H9 (cell line): Measurements from ENCODE around the gene SUPT20H. TPM values are rescaled to one million over a fixed set of nuclear protein-coding genes. Genes with fewer than 3 reads are reported as not detected.

Source experiments
- DNase-seq: peaks from one replicate; pipeline ENCODE4 v3.0.0-alpha.2; 2017
- H2AFZ ChIP-seq: one replicate; pipeline ENCODE4 v1.6.1; 2013; ENCODE audit warnings: mild to moderate bottlenecking, low read length, control low read depth, moderate library complexity
- H2AK5ac ChIP-seq: 2 replicates; pipeline ENCODE4 v1.6.1; 2013; ENCODE audit warnings: low read length, control low read depth, mixed read lengths; ENCODE audit not compliant: insufficient read length
- H2BK120ac ChIP-seq: one replicate; pipeline ENCODE4 v1.6.1; 2013; ENCODE audit warnings: low read depth, mild to moderate bottlenecking, low read length, control low read depth, inconsistent platforms; ENCODE audit not compliant: poor library complexity, severe bottlenecking
- H2BK12ac ChIP-seq: 2 replicates; pipeline ENCODE4 v1.6.1; 2013; ENCODE audit warnings: low read length, control low read depth, mixed read lengths, low read depth; ENCODE audit not compliant: insufficient read length
- H2BK15ac ChIP-seq: 2 replicates; pipeline ENCODE4 v1.6.1; 2013; ENCODE audit warnings: low read depth, low read length, control low read depth
- H2BK20ac ChIP-seq: one replicate; pipeline ENCODE4 v1.6.1; 2013; ENCODE audit warnings: low read depth, mild to moderate bottlenecking, low read length, control low read depth, inconsistent platforms; ENCODE audit not compliant: poor library complexity, severe bottlenecking
- H2BK5ac ChIP-seq: 2 replicates; pipeline ENCODE4 v1.6.1; 2013; ENCODE audit warnings: low read length, control low read depth, mixed read lengths; ENCODE audit not compliant: insufficient read length
- H3K14ac ChIP-seq: 2 replicates; pipeline ENCODE4 v1.6.1; 2013; ENCODE audit warnings: low read length, control low read depth; ENCODE audit not compliant: insufficient read depth
- H3K18ac ChIP-seq: 2 replicates; pipeline ENCODE4 v1.6.1; 2013; ENCODE audit warnings: low read depth, mild to moderate bottlenecking, mixed read lengths, low read length, control low read depth; ENCODE audit not compliant: insufficient read length
- H3K23ac ChIP-seq: 2 replicates; pipeline ENCODE4 v1.6.1; 2013; ENCODE audit warnings: low read length, control low read depth, mixed read lengths, low read depth; ENCODE audit not compliant: insufficient read length
- H3K23me2 ChIP-seq: 2 replicates; pipeline ENCODE4 v1.6.1; 2013; ENCODE audit warnings: low read depth, mild to moderate bottlenecking, mixed read lengths, low read length, control low read depth; ENCODE audit not compliant: insufficient read length, poor library complexity, severe bottlenecking
- H3K27ac ChIP-seq: 2 replicates; pipeline ENCODE4 v1.5.1; 2013; ENCODE audit warnings: low read length, control low read depth, mixed read lengths, low read depth; ENCODE audit not compliant: insufficient read length
- H3K27me3 ChIP-seq: 2 replicates; pipeline ENCODE4 v1.6.1; 2013; ENCODE audit warnings: low read length, control low read depth, inconsistent platforms; ENCODE audit not compliant: insufficient read depth
- H3K4ac ChIP-seq: 2 replicates; pipeline ENCODE4 v1.6.1; 2013; ENCODE audit warnings: low read depth, mild to moderate bottlenecking, control low read depth, inconsistent platforms, low read length, moderate library complexity
- H3K4me1 ChIP-seq: 2 replicates; pipeline ENCODE4 v1.6.1; 2013; ENCODE audit warnings: low read length, control low read depth, inconsistent platforms; ENCODE audit not compliant: insufficient read depth
- H3K4me2 ChIP-seq: 2 replicates; pipeline ENCODE4 v1.6.1; 2013; ENCODE audit warnings: low read length, control low read depth, mixed read lengths; ENCODE audit not compliant: insufficient read length, insufficient read depth
- H3K56ac ChIP-seq: 2 replicates; pipeline ENCODE4 v1.6.1; 2013; ENCODE audit warnings: low read depth, mild to moderate bottlenecking, mixed read lengths, low read length, control low read depth; ENCODE audit not compliant: insufficient read length
- H3K79me1 ChIP-seq: 2 replicates; pipeline ENCODE4 v1.6.1; 2013; ENCODE audit warnings: low read depth, mild to moderate bottlenecking, moderate library complexity, low read length, control low read depth, inconsistent platforms; ENCODE audit not compliant: insufficient read depth, poor library complexity, severe bottlenecking
- H3K79me2 ChIP-seq: 2 replicates; pipeline ENCODE4 v1.6.1; 2013; ENCODE audit warnings: low read length, control low read depth, inconsistent platforms; ENCODE audit not compliant: insufficient read depth
- H3K9ac ChIP-seq: 2 replicates; pipeline ENCODE4 v1.6.1; 2013; ENCODE audit warnings: low read length, control low read depth, mixed read lengths; ENCODE audit not compliant: insufficient read length; ENCODE audit errors: extremely low read depth
- H3K9me3 ChIP-seq: one replicate; pipeline ENCODE4 v1.6.1; 2013; ENCODE audit warnings: low read depth, low read length, inconsistent platforms; ENCODE audit not compliant: control insufficient read depth
- H3T11ph ChIP-seq: one replicate; pipeline ENCODE4 v1.6.1; 2013; ENCODE audit warnings: mild to moderate bottlenecking, low read length, control low read depth, inconsistent platforms
- H4K20me1 ChIP-seq: one replicate; pipeline ENCODE4 v1.6.1; 2013; ENCODE audit not compliant: control insufficient read depth, insufficient read length, insufficient read depth
- H4K5ac ChIP-seq: 2 replicates; pipeline ENCODE4 v1.6.1; 2013; ENCODE audit warnings: low read depth, mild to moderate bottlenecking, mixed read lengths, low read length, control low read depth; ENCODE audit not compliant: insufficient read length
- H4K8ac ChIP-seq: replicated peaks from 2 replicates; pipeline ENCODE4 v1.6.1; 2013; ENCODE audit warnings: low read length, control low read depth, mixed read lengths, low read depth; ENCODE audit not compliant: insufficient read length
- H4K91ac ChIP-seq: 2 replicates; pipeline ENCODE4 v1.6.1; 2013; ENCODE audit warnings: low read depth, mild to moderate bottlenecking, moderate library complexity, mixed read lengths, low read length, control low read depth; ENCODE audit not compliant: insufficient read length
- H3K27ac Mint-ChIP-seq, 3 experiments: 2 replicates in 2 of 3; 3 replicates in 1 of 3; pipeline ENCODE4 v1.8.0; 2020 to 2021; ENCODE audit warnings: mixed read lengths in 3 of 3, mild to moderate bottlenecking in 1 of 3, moderate library complexity in 1 of 3
- H3K27me3 Mint-ChIP-seq: 2 replicates; pipeline ENCODE4 v1.8.0; 2021; ENCODE audit warnings: low read depth, mild to moderate bottlenecking, moderate library complexity, mixed read lengths
- H3K36me3 Mint-ChIP-seq, 3 experiments: 2 replicates in 2 of 3; 3 replicates in 1 of 3; pipeline ENCODE4 v1.8.0; 2020 to 2021; ENCODE audit warnings: low read depth in 3 of 3, mixed read lengths in 3 of 3; ENCODE audit not compliant: insufficient read depth in 1 of 3
- H3K4me1 Mint-ChIP-seq, 2 experiments: 2 replicates each; pipeline ENCODE4 v1.8.0; 2020; ENCODE audit warnings: mixed read lengths in 2 of 2
- H3K4me3 Mint-ChIP-seq, 2 experiments: 2 replicates in 1 of 2; 3 replicates in 1 of 2; pipeline ENCODE4 v1.8.0; 2020 to 2021; ENCODE audit warnings: mild to moderate bottlenecking in 2 of 2, mixed read lengths in 2 of 2, moderate library complexity in 1 of 2
- H3K9me3 Mint-ChIP-seq, 2 experiments: 2 replicates in 1 of 2; 3 replicates in 1 of 2; pipeline ENCODE4 v1.8.0; 2020; ENCODE audit warnings: mild to moderate bottlenecking in 2 of 2, mixed read lengths in 2 of 2, moderate library complexity in 1 of 2
- WGBS: extraction: QIAGEN DNeasy Blood & Tissue Kit; methylation state at CpG from one replicate; pipeline ENCODE4 v1.1.7; 2013; ENCODE audit warnings: missing lambda C conversion rate, low lambda C conversion rate, mixed read lengths; ENCODE audit not compliant: insufficient read length; ENCODE audit errors: extremely low coverage; 5-methylcytosine and 5-hydroxymethylcytosine counted together
- total RNA-seq: library from RNA; stranded (reverse); gene quantifications from 2 replicates; pipeline ENCODE4 v1.2.1, GENCODE V29; 2021
- TF ChIP-seq, protein P1 (sequence below): fragments of 200-600 bp; sonication (generic); conservative IDR thresholded peaks from 3 replicates; pipeline ENCODE4 v1.8.0; 2021; ENCODE audit warnings: antibody characterized with exemption, mild to moderate bottlenecking

SUPT20H gene
- total RNA-seq, 1 experiment from 2014 or later: 59.5 TPM

DNA sequence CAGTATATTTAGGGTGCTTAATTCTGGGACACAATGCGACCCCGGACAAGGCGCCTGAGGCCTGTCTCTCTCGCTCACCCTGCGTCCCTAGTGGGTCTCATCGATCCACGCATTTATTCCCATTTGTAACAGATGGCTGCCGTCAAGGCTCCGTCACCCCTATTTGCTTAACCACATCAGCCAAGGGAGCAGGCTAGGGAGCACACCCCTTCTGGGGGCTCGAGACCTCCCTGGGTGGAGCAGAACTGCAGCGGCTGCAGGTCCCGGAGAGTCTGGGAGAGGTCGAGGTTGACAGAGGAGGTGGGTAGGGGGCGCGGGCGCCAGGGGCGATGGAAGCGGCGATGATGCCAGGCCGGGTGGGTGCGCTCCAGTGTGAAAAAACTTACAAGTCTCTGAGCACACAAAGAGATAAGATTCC is 60.9 kb downstream of the SUPT20H start:
- no peak overlapping the region for H4K91ac ChIP-seq
- H3T11ph ChIP-seq: no peak overlapping the region
- no peak overlapping the region for H2AK5ac ChIP-seq
- no peak overlapping the region for H4K8ac ChIP-seq
- H3K4me2 ChIP-seq: peak overlapping the region; percentile 97
- H2BK120ac ChIP-seq: no peak overlapping the region
- H3K27ac ChIP-seq: no peak overlapping the region
- DNase-seq: peak; percentile 34
- peaks cover 6 to 28% (median 26%) of the 10 kb centered on the region in 3 experiments; a peak in 6 of 7 replicates for H3K36me3 Mint-ChIP-seq
- TF ChIP-seq, protein P1, sequence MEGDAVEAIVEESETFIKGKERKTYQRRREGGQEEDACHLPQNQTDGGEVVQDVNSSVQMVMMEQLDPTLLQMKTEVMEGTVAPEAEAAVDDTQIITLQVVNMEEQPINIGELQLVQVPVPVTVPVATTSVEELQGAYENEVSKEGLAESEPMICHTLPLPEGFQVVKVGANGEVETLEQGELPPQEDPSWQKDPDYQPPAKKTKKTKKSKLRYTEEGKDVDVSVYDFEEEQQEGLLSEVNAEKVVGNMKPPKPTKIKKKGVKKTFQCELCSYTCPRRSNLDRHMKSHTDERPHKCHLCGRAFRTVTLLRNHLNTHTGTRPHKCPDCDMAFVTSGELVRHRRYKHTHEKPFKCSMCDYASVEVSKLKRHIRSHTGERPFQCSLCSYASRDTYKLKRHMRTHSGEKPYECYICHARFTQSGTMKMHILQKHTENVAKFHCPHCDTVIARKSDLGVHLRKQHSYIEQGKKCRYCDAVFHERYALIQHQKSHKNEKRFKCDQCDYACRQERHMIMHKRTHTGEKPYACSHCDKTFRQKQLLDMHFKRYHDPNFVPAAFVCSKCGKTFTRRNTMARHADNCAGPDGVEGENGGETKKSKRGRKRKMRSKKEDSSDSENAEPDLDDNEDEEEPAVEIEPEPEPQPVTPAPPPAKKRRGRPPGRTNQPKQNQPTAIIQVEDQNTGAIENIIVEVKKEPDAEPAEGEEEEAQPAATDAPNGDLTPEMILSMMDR: no peak
- H3K14ac ChIP-seq: no peak overlapping the region
- no peak overlapping the region for H2BK15ac ChIP-seq
- H3K79me2 ChIP-seq: peaks cover 9% of the 10 kb centered on the region; the same call in 1 of the 2 replicates
- no peak overlapping the region for H3K56ac ChIP-seq
- no peak overlapping the region for H2BK5ac ChIP-seq
- no peak overlapping the region for H2AFZ ChIP-seq
- H3K4me1 Mint-ChIP-seq: peaks cover 10 to 21% of the 10 kb centered on the region in 2 experiments
- H2BK12ac ChIP-seq: no peak overlapping the region
- H3K9ac ChIP-seq: peak overlapping the region; percentile 85
- no peaks in the 10 kb centered on the region for H3K27me3 ChIP-seq
- peak overlapping the region; percentile 88 to 97 (median 97); a peak in 6 of 7 replicates for H3K27ac Mint-ChIP-seq
- H3K27me3 Mint-ChIP-seq: no peaks in the 10 kb centered on the region; the same call in 1 of the 2 replicates
- H3K4me1 ChIP-seq: no peaks in the 10 kb centered on the region
- peak overlapping the region; percentile 47 for H3K18ac ChIP-seq
- peaks cover 3% of the 10 kb centered on the region for H3K23me2 ChIP-seq
- H2BK20ac ChIP-seq: no peak overlapping the region
- H3K4me3 Mint-ChIP-seq: peak overlapping the region; percentile 100
- H3K23ac ChIP-seq: no peak overlapping the region
- H3K4ac ChIP-seq: no peak overlapping the region
- H3K9me3 ChIP-seq: no peaks in the 10 kb centered on the region
- no peaks in the 10 kb centered on the region; a peak in 1 of 5 replicates for H3K9me3 Mint-ChIP-seq
- H4K5ac ChIP-seq: no peak overlapping the region
- no peaks in the 10 kb centered on the region for H4K20me1 ChIP-seq
- peaks cover 3% of the 10 kb centered on the region for H3K79me1 ChIP-seq
- no CpG with 5 or more reads among the region's 21 CpGs for WGBS
